Suprapubic skin (tissue), 4 donors: ENCODE data around the gene IBA57.

Source experiments
- POLR2A ChIP-seq, 2 donors: fragments of 450-650 bp; IDR thresholded peaks; one replicate each; pipeline ENCODE4 v1.6.1; 2017; ENCODE audit warnings: antibody characterized with exemption in 2 of 2, mild to moderate bottlenecking in 2 of 2, moderate library complexity in 2 of 2
- POLR2AphosphoS5 ChIP-seq, 3 donors: sonication (generic); formaldehyde crosslinking; IDR thresholded peaks; one replicate each; pipeline ENCODE4 v1.6.1; 2017; ENCODE audit warnings: antibody characterized with exemption in 3 of 3
- TF ChIP-seq, protein P1 (sequence below), 2 donors: fragments of 200-600 bp in 1 of 2; fragments of 450-650 bp in 1 of 2; sonication (generic) in 1 of 2; IDR thresholded peaks; one replicate each; pipeline ENCODE4 v1.5.1; 2016 to 2019; ENCODE audit warnings: antibody characterized with exemption in 2 of 2, mild to moderate bottlenecking in 1 of 2, moderate library complexity in 1 of 2

DNA sequence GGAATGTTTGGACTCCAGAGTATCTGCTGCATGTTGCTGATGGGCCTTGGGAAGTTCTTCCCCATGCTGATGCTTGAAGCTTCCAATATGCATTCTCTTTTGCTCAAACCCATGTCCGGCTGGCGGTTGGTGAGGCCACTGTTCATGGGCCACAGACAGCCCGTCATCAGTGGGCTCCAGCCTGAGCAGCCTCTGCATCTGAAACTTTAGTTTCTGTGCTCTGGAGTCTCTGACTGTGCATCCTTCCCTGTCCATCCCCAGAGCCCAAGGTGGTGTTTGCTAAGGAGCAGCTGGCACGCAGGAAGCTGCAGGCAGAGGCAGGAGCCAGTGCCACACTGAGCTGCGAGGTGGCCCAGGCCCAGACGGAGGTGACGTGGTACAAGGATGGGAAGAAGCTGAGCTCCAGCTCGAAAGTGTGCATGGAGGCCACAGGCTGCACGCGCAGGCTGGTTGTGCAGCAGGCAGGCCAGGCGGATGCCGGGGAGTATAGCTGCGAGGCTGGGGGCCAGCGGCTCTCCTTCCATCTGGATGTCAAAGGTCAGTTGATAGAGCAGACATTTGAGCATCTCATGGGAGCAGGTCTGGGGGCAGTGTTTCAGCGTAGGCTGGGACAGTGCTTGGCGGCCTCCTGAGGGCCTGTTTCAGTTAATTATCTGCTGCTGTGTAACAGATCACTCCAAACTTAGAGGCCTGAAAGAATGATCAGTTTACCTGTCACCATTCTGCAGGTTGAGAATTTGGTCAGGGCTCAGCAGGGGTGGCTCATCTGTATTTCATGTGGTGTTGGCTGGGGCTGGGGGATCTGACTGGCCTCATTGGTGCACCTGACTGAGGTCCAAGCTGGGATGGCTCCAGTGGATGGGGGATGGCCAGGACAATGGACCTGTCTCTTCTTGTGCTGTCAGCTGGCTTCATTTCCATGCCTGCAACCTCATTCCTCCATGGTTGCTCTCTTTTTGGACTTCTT is 58.9 kb downstream of the IBA57 start:
- TF ChIP-seq POLR2A (IDR thresholded peaks at IDR 0.05): no peak
- TF ChIP-seq, protein P1, sequence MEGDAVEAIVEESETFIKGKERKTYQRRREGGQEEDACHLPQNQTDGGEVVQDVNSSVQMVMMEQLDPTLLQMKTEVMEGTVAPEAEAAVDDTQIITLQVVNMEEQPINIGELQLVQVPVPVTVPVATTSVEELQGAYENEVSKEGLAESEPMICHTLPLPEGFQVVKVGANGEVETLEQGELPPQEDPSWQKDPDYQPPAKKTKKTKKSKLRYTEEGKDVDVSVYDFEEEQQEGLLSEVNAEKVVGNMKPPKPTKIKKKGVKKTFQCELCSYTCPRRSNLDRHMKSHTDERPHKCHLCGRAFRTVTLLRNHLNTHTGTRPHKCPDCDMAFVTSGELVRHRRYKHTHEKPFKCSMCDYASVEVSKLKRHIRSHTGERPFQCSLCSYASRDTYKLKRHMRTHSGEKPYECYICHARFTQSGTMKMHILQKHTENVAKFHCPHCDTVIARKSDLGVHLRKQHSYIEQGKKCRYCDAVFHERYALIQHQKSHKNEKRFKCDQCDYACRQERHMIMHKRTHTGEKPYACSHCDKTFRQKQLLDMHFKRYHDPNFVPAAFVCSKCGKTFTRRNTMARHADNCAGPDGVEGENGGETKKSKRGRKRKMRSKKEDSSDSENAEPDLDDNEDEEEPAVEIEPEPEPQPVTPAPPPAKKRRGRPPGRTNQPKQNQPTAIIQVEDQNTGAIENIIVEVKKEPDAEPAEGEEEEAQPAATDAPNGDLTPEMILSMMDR (IDR thresholded peaks at IDR 0.05): no peak
- TF ChIP-seq POLR2AphosphoS5 (IDR thresholded peaks at IDR 0.05): no peak
